Osteocyte (in vitro differentiated cells): ENCODE measurements around the gene WNT8B. TPM values are rescaled to one million over a fixed set of nuclear protein-coding genes. Genes with fewer than 3 reads are reported as not detected.

ENCODE experiments used
- DNase-seq: peaks from one replicate; pipeline ENCODE4 v3.0.0; 2021; ENCODE audit warnings: mixed read lengths; ENCODE audit not compliant: unreplicated experiment; ENCODE audit errors: extremely low spot score
- H3K27ac Mint-ChIP-seq: one replicate; pipeline ENCODE4 v1.8.0; 2021; ENCODE audit warnings: mild to moderate bottlenecking, mixed read lengths; ENCODE audit not compliant: unreplicated experiment
- H3K27me3 Mint-ChIP-seq: one replicate; pipeline ENCODE4 v1.8.0; 2021; ENCODE audit warnings: mixed read lengths; ENCODE audit not compliant: unreplicated experiment
- H3K36me3 Mint-ChIP-seq: one replicate; pipeline ENCODE4 v1.8.0; 2021; ENCODE audit warnings: mixed read lengths; ENCODE audit not compliant: unreplicated experiment
- H3K4me1 Mint-ChIP-seq: one replicate; pipeline ENCODE4 v1.8.0; 2021; ENCODE audit warnings: mixed read lengths; ENCODE audit not compliant: unreplicated experiment
- H3K4me3 Mint-ChIP-seq: one replicate; pipeline ENCODE4 v1.8.0; 2021; ENCODE audit warnings: mild to moderate bottlenecking, moderate library complexity, mixed read lengths; ENCODE audit not compliant: unreplicated experiment
- H3K9me3 Mint-ChIP-seq: one replicate; pipeline ENCODE4 v1.8.0; 2021; ENCODE audit warnings: mixed read lengths; ENCODE audit not compliant: unreplicated experiment
- CTCF ChIP-seq: fragments of 200-600 bp; sonication (generic); IDR thresholded peaks from 2 replicates; pipeline ENCODE4 v1.5.0; 2021; ENCODE audit warnings: antibody characterized with exemption, mild to moderate bottlenecking, moderate library complexity
- total RNA-seq: library from RNA; stranded (reverse); gene quantifications from 2 replicates; pipeline ENCODE4 v1.2.1, GENCODE V29; 2021

WNT8B gene
- total RNA-seq, 1 donor from 2014 or later = not detected

- no peak for DNase-seq
- no peak overlapping the region for H3K27ac Mint-ChIP-seq
- peaks cover 20% of the 10 kb centered on the region for H3K4me1 Mint-ChIP-seq
- H3K36me3 Mint-ChIP-seq = peaks cover 49% of the 10 kb centered on the region
- no peak for TF ChIP-seq CTCF
- peaks cover 3% of the 10 kb centered on the region for H3K27me3 Mint-ChIP-seq
- no peaks in the 10 kb centered on the region for H3K9me3 Mint-ChIP-seq
- no peak overlapping the region for H3K4me3 Mint-ChIP-seq
These were observed 23.1 kb downstream of the WNT8B start for GRCh38 chr10:100485801-100486495.

GRCh38 chr10:100487529-100487928 is 24.7 kb downstream of the WNT8B start:
- TF ChIP-seq CTCF = no peak
- H3K9me3 Mint-ChIP-seq = no peaks in the 10 kb centered on the region
- no peak overlapping the region for H3K4me3 Mint-ChIP-seq
- no peak for DNase-seq
- no peaks in the 10 kb centered on the region for H3K27me3 Mint-ChIP-seq
- H3K27ac Mint-ChIP-seq = no peak overlapping the region
- peaks cover 12% of the 10 kb centered on the region for H3K4me1 Mint-ChIP-seq
- H3K36me3 Mint-ChIP-seq = peaks cover 48% of the 10 kb centered on the region

GRCh38 chr10:100489396-100489795 is 26.6 kb downstream of the WNT8B start:
- Mint-ChIP-seq H3K27ac (no peak overlapping the region), H3K4me1 (peaks cover 1% of the 10 kb centered on the region), H3K27me3 (no peaks in the 10 kb centered on the region), H3K4me3 (no peak overlapping the region), H3K9me3 (no peaks in the 10 kb centered on the region), H3K36me3 (peaks cover 54% of the 10 kb centered on the region)
- no peak for DNase-seq
- no peak for TF ChIP-seq CTCF

GRCh38 chr10:100490531-100490930 is 27.7 kb downstream of the WNT8B start:
- H3K36me3 Mint-ChIP-seq = peaks cover 47% of the 10 kb centered on the region
- TF ChIP-seq CTCF = no peak
- no peak for DNase-seq
- H3K4me3 Mint-ChIP-seq = no peak overlapping the region
- H3K4me1 Mint-ChIP-seq = peaks cover 1% of the 10 kb centered on the region
- no peak overlapping the region for H3K27ac Mint-ChIP-seq
- no peaks in the 10 kb centered on the region for H3K27me3 Mint-ChIP-seq
- no peaks in the 10 kb centered on the region for H3K9me3 Mint-ChIP-seq

- Mint-ChIP-seq H3K27ac (no peak overlapping the region), H3K4me1 (no peaks in the 10 kb centered on the region), H3K9me3 (no peaks in the 10 kb centered on the region), H3K4me3 (no peak overlapping the region), H3K36me3 (peaks cover 44% of the 10 kb centered on the region), H3K27me3 (no peaks in the 10 kb centered on the region)
- no peak for DNase-seq
- TF ChIP-seq CTCF = no peak
These were observed 33.8 kb downstream of the WNT8B start for GRCh38 chr10:100496567-100496966.
